Measurements from ENCODE around the gene SDK1. TPM values are rescaled to one million over a fixed set of nuclear protein-coding genes. Genes with fewer than 3 reads are reported as not detected.

Gene SDK1
- total RNA-seq, 1 donor from 2014 or later: 0.48 TPM

- no peak overlapping the region for H3K4me3 Mint-ChIP-seq (ENCODE audit: low read depth)
- no peak for DNase-seq (ENCODE audit: low spot score)
- no peaks in the 10 kb centered on the region for H3K4me1 Mint-ChIP-seq (ENCODE audit: low read depth)
- no peaks in the 10 kb centered on the region for H3K9me3 Mint-ChIP-seq
- no peaks in the 10 kb centered on the region for H3K27me3 Mint-ChIP-seq (ENCODE audit: low read depth)
- intact Hi-C loops (cut with micrococcal nuclease): no loop called here
- no peak overlapping the region for H3K27ac Mint-ChIP-seq
- H3K36me3 Mint-ChIP-seq (ENCODE audit: low read depth): no peaks in the 10 kb centered on the region
Observed at GRCh38 chr7:4143006-4143405, 842.0 kb downstream of the SDK1 start.

- Mint-ChIP-seq H3K36me3 (ENCODE audit: low read depth) (no peaks in the 10 kb centered on the region), H3K27ac (no peak overlapping the region), H3K4me3 (ENCODE audit: low read depth) (no peak overlapping the region), H3K4me1 (ENCODE audit: low read depth) (no peaks in the 10 kb centered on the region), H3K27me3 (ENCODE audit: low read depth) (no peaks in the 10 kb centered on the region), H3K9me3 (no peaks in the 10 kb centered on the region)
- DNase-seq (ENCODE audit: low spot score): no peak
- intact Hi-C loops (cut with micrococcal nuclease): no loop called here
Observed at GRCh38 chr7:4143511-4144171, 842.6 kb downstream of the SDK1 start.

GRCh38 chr7:4144172-4144701 is 843.2 kb downstream of the SDK1 start:
- Mint-ChIP-seq H3K4me1 (ENCODE audit: low read depth) (no peaks in the 10 kb centered on the region), H3K9me3 (no peaks in the 10 kb centered on the region), H3K27me3 (ENCODE audit: low read depth) (no peaks in the 10 kb centered on the region), H3K4me3 (ENCODE audit: low read depth) (no peak overlapping the region), H3K27ac (no peak overlapping the region), H3K36me3 (ENCODE audit: low read depth) (no peaks in the 10 kb centered on the region)
- no peak for DNase-seq (ENCODE audit: low spot score)
- intact Hi-C loops (cut with micrococcal nuclease): no loop called here

DNA sequence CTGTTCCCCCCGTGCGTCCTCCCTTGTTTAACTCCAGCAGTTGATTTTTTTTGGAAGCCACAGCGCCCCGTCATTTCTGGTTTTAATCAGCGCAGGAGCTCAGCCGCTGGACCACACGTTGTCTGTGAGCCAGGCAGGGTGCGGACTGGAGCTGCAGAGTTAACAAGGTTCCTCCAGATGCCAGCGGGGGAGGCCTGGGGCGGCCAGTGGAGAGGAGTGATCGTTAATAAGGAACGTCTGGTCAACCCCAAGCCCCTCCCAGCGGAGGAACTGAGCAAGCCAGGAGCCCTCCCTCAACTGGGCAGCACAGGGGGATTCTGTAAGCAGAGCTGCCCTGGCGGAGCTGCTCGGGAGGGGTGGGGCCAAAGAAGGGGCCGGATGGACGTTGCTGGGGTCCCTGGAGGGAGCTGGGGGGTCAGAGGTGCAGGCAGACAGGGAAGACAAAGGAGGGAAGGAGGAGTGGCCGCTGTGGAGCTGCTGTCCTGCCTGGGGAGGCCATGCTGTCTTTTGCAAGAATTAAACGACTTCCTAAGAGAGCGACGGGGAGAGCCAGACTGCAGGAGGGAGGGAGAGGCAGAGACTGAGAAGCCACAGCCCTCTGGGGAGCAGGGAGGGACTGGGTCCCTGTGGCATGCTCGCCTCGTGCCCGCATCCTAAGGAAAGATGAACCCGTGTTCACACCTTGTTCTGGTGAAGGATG is 843.9 kb downstream of the SDK1 start:
- no peak overlapping the region for H3K27ac Mint-ChIP-seq
- H3K27me3 Mint-ChIP-seq (ENCODE audit: low read depth): no peaks in the 10 kb centered on the region
- H3K9me3 Mint-ChIP-seq: no peaks in the 10 kb centered on the region
- no peaks in the 10 kb centered on the region for H3K36me3 Mint-ChIP-seq (ENCODE audit: low read depth)
- H3K4me3 Mint-ChIP-seq (ENCODE audit: low read depth): no peak overlapping the region
- intact Hi-C loops (cut with micrococcal nuclease): no loop called here
- no peaks in the 10 kb centered on the region for H3K4me1 Mint-ChIP-seq (ENCODE audit: low read depth)
- no peak for DNase-seq (ENCODE audit: low spot score)

- H3K36me3 Mint-ChIP-seq (ENCODE audit: low read depth): no peaks in the 10 kb centered on the region
- no peaks in the 10 kb centered on the region for H3K27me3 Mint-ChIP-seq (ENCODE audit: low read depth)
- no peak overlapping the region for H3K27ac Mint-ChIP-seq
- H3K4me1 Mint-ChIP-seq (ENCODE audit: low read depth): no peaks in the 10 kb centered on the region
- intact Hi-C loops (cut with micrococcal nuclease): no loop called here
- no peaks in the 10 kb centered on the region for H3K9me3 Mint-ChIP-seq
- no peak overlapping the region for H3K4me3 Mint-ChIP-seq (ENCODE audit: low read depth)
- no peak for DNase-seq (ENCODE audit: low spot score)
Observed at GRCh38 chr7:4145576-4145975, 844.5 kb downstream of the SDK1 start.

DNA sequence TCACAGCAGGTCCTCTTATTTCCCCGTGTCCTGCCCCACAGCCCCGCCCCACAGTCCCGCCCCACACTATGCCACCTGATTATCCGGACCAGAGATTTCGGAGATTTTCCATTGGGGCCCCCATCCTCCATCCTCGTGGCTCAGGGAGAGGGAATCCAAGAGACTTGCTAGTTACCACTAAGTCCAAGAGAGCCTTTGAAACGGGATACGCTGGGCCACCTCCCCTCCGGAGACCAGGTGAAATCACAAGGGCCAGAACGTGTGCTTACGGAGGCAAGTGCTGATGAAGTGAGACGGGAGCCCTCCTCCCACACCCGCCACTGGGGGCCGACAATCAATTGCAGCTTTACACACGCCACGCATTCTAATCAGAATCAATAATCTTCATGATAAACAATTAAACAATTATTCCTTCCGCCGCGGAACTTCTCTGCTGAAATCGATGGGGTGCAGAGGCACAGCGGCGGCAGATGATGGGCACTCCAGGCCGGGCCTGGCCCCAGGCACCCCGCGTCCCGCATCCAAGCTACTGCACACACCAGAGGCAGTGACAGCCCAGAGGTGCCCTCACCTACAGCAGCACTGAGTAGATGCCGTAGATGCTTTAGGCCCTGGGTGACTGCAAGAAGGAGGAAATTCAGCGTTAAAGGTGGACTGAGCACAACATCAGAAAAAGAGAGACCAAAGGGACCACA is 847.0 kb downstream of the SDK1 start:
- H3K4me1 Mint-ChIP-seq (ENCODE audit: low read depth): no peaks in the 10 kb centered on the region
- H3K27me3 Mint-ChIP-seq (ENCODE audit: low read depth): no peaks in the 10 kb centered on the region
- no peak overlapping the region for H3K27ac Mint-ChIP-seq
- intact Hi-C loops (cut with micrococcal nuclease): no loop called here
- no peaks in the 10 kb centered on the region for H3K36me3 Mint-ChIP-seq (ENCODE audit: low read depth)
- no peak for DNase-seq (ENCODE audit: low spot score)
- H3K4me3 Mint-ChIP-seq (ENCODE audit: low read depth): no peak overlapping the region
- no peaks in the 10 kb centered on the region for H3K9me3 Mint-ChIP-seq

DNA sequence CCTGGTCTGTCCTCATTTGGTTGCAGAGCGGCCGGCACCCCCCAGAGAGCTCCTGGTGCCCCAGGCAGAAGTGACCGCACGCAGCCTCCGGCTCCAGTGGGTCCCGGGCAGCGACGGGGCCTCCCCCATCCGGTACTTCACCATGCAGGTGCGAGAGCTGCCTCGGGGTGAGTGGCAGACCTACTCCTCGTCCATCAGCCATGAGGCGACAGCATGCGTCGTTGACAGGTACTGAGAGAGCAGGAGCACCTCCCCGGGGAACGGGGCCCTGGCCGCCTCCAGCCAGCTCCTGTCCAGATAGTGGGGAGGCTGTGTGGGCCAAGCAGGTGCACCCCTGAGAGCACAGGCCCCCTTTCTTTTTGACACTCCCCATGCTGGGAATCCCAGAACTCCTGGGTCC is 848.2 kb downstream of the SDK1 start:
- Mint-ChIP-seq H3K9me3 (no peaks in the 10 kb centered on the region), H3K27ac (no peak overlapping the region), H3K27me3 (ENCODE audit: low read depth) (no peaks in the 10 kb centered on the region), H3K4me1 (ENCODE audit: low read depth) (no peaks in the 10 kb centered on the region), H3K36me3 (ENCODE audit: low read depth) (no peaks in the 10 kb centered on the region), H3K4me3 (ENCODE audit: low read depth) (no peak overlapping the region)
- intact Hi-C loops (cut with micrococcal nuclease): no loop called here
- DNase-seq (ENCODE audit: low spot score): no peak

DNA sequence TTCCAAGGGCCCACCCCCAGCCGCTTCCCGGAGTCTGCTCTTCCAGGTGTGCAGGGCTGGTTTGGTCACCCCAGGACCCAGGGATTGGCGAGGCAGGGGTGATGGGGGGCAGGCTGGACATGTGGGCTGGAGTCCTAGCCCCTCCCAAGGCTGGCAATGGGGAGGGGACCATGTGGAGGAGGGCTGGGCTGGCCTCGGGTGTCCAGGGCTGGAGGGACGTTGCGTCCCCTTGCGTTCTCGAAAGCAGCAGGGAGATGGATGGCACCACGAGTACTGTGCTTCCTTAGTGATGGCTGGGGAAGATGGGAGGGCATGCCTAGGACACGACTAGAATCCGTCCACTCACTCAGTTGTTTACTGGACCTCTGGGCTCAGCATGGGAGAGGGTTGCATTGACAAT is 848.6 kb downstream of the SDK1 start:
- DNase-seq (ENCODE audit: low spot score): no peak
- H3K27ac Mint-ChIP-seq: no peak overlapping the region
- no peaks in the 10 kb centered on the region for H3K9me3 Mint-ChIP-seq
- H3K4me1 Mint-ChIP-seq (ENCODE audit: low read depth): no peaks in the 10 kb centered on the region
- no peak overlapping the region for H3K4me3 Mint-ChIP-seq (ENCODE audit: low read depth)
- no peaks in the 10 kb centered on the region for H3K36me3 Mint-ChIP-seq (ENCODE audit: low read depth)
- intact Hi-C loops (cut with micrococcal nuclease): no loop called here
- H3K27me3 Mint-ChIP-seq (ENCODE audit: low read depth): no peaks in the 10 kb centered on the region

- no peaks in the 10 kb centered on the region for H3K36me3 Mint-ChIP-seq (ENCODE audit: low read depth)
- H3K4me1 Mint-ChIP-seq (ENCODE audit: low read depth): no peaks in the 10 kb centered on the region
- no peak overlapping the region for H3K27ac Mint-ChIP-seq
- H3K9me3 Mint-ChIP-seq: no peaks in the 10 kb centered on the region
- no peak overlapping the region for H3K4me3 Mint-ChIP-seq (ENCODE audit: low read depth)
- intact Hi-C loops (cut with micrococcal nuclease): no loop called here
- no peak for DNase-seq (ENCODE audit: low spot score)
- H3K27me3 Mint-ChIP-seq (ENCODE audit: low read depth): no peaks in the 10 kb centered on the region
Observed at GRCh38 chr7:4150731-4151130, 849.7 kb downstream of the SDK1 start.

DNA sequence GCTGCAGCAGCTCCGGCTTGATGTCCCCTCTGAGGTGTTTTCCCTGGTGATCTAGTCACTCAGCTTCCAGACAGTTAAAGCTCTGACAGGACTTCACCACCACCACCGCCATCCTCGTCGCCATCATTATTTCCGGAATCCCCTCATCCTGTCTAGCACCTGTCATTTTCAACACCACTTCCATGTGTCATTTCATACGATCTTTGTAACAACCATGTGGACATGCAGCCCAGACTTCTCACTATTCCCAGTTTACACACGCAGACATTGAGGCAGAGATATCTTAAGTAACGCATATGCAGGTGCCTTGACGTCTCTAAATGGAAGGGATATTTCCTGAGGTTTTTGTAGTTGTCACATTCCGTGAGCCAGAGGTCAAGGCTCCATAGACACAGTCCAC is 850.5 kb downstream of the SDK1 start:
- Mint-ChIP-seq H3K27me3 (ENCODE audit: low read depth) (no peaks in the 10 kb centered on the region), H3K36me3 (ENCODE audit: low read depth) (no peaks in the 10 kb centered on the region), H3K9me3 (no peaks in the 10 kb centered on the region), H3K4me3 (ENCODE audit: low read depth) (no peak overlapping the region), H3K27ac (no peak overlapping the region), H3K4me1 (ENCODE audit: low read depth) (no peaks in the 10 kb centered on the region)
- intact Hi-C loops (cut with micrococcal nuclease): no loop called here
- no peak for DNase-seq (ENCODE audit: low spot score)

GRCh38 chr7:4151926-4152549 is 851.0 kb downstream of the SDK1 start:
- no peaks in the 10 kb centered on the region for H3K9me3 Mint-ChIP-seq
- intact Hi-C loops (cut with micrococcal nuclease): no loop called here
- H3K4me3 Mint-ChIP-seq (ENCODE audit: low read depth): no peak overlapping the region
- no peaks in the 10 kb centered on the region for H3K27me3 Mint-ChIP-seq (ENCODE audit: low read depth)
- H3K4me1 Mint-ChIP-seq (ENCODE audit: low read depth): no peaks in the 10 kb centered on the region
- DNase-seq (ENCODE audit: low spot score): no peak
- H3K36me3 Mint-ChIP-seq (ENCODE audit: low read depth): no peaks in the 10 kb centered on the region
- H3K27ac Mint-ChIP-seq: no peak overlapping the region

DNA sequence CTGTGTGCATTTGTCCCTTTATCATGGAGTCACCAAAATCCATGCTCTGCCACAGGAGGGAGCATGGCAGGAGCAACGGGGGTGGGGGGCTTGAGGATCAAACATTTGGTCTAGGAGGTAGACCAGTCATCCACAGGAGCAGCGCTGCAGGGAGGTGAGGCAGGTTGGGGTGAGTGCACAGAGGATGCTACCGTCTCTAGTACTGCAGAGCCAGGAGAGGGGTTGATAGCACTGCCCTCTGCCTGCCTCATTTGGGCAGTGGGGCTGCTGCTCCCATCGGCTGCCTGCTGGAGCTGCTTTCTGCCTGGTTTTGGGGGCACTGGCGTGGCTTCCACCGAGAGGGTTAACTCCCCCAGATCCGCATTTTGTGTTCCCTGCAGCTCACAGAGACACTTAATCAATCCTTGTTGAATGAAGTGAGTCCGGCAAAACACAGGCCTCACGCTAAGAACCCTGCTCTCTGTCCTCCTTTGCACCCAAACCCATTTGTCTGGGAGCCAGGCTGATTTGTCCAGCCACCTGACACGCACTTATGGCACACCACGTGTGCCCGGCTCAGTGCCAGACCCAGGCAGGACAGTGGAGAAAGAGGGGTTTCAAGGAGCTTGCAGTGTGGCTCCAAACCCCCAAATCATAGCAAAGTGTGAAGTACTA is 854.0 kb downstream of the SDK1 start:
- Mint-ChIP-seq H3K9me3 (no peaks in the 10 kb centered on the region), H3K27ac (no peak overlapping the region), H3K4me3 (ENCODE audit: low read depth) (no peak overlapping the region), H3K36me3 (ENCODE audit: low read depth) (no peaks in the 10 kb centered on the region), H3K4me1 (ENCODE audit: low read depth) (no peaks in the 10 kb centered on the region), H3K27me3 (ENCODE audit: low read depth) (no peaks in the 10 kb centered on the region)
- intact Hi-C loops (cut with micrococcal nuclease): no loop called here
- no peak for DNase-seq (ENCODE audit: low spot score)
